ENCODE data around the gene PIBF1.
"Not testable (repeated sequence)": the region's sequence is repeated elsewhere in the genome, so short reads cannot be mapped to it uniquely, and the experiment has no call there.

Gene PIBF1

DNA sequence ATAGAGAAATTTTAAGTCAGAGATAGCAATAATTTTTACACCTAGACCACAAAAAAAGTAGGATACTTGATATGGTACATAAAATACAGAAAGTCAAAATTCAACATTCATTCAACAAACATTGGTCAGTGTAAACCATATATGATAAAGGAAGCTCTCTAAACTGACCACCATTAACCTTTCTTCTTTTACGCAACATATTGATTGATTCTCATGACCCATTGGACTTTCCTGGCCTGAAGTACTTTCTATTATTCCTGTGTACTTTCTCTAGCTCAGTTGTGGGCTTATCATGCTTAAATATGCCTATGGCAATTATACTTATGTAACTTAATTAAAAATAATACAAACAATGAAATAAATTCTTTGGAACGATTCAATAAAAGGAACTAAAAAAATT is 10.7 kb downstream of the PIBF1 start:
- Histone ChIP-seq H3K9ac (no peak overlapping the region), H3K79me2 (ENCODE audit: insufficient read depth, low read depth) (no peaks in the 10 kb centered on the region), H3K4me1 (ENCODE audit: low read depth, poor library complexity, severe bottlenecking) (peaks cover 7% of the 10 kb centered on the region), H3K27ac (no peak overlapping the region), H3K4me2 (no peak overlapping the region), H3K36me3 (ENCODE audit: insufficient read depth) (no peaks in the 10 kb centered on the region), H3K27me3 (ENCODE audit: insufficient read depth, low read depth) (no peaks in the 10 kb centered on the region), H3K4me3 (IDR thresholded peaks at IDR 0.05; ENCODE audit: insufficient read depth, low read depth, low read length) (no peak overlapping the region), H4K20me1 (ENCODE audit: insufficient read depth) (no peaks in the 10 kb centered on the region), H2AFZ (ENCODE audit: low read depth) (no peak overlapping the region)
- TF ChIP-seq CTCF (conservative IDR thresholded peaks at IDR 0.05; ENCODE audit: low read depth, low read length) = no peak

- no peak overlapping the region for H2AFZ ChIP-seq (ENCODE audit: low read depth)
- no peaks in the 10 kb centered on the region for H3K4me1 ChIP-seq (ENCODE audit: low read depth, poor library complexity, severe bottlenecking)
- H3K27me3 ChIP-seq (ENCODE audit: insufficient read depth, low read depth) = no peaks in the 10 kb centered on the region
- no peak overlapping the region for H3K27ac ChIP-seq
- no peaks in the 10 kb centered on the region for H3K79me2 ChIP-seq (ENCODE audit: insufficient read depth, low read depth)
- no peaks in the 10 kb centered on the region for H3K36me3 ChIP-seq (ENCODE audit: insufficient read depth)
- H3K4me2 ChIP-seq = no peak overlapping the region
- H4K20me1 ChIP-seq (ENCODE audit: insufficient read depth) = no peaks in the 10 kb centered on the region
- no peak overlapping the region for H3K4me3 ChIP-seq (IDR thresholded peaks at IDR 0.05; ENCODE audit: insufficient read depth, low read depth, low read length)
- no peak for TF ChIP-seq CTCF (conservative IDR thresholded peaks at IDR 0.05; ENCODE audit: low read depth, low read length)
- no peak overlapping the region for H3K9ac ChIP-seq
Measured at GRCh38 chr13:72798817-72799216, 16.9 kb downstream of the PIBF1 start.

DNA sequence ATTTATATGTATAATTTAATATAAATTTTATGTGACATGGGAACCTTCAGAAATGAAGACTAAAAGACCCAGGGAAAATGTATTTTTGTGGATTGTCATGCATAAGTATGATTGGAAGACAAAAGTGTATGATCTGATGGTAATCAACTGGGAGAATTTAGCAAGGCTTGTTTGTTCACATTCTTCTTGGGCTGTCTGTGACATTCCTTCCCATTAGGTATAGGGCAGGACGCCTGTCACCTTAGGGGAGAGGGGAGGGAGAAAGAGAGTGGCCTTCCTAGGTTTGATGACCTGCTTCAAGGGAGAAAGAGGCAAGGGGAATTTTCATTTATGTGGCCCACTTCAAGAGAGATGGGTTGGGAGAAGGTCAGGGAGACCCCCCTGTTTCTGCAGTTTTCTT is 22.4 kb downstream of the PIBF1 start:
- TF ChIP-seq CTCF (conservative IDR thresholded peaks at IDR 0.05; ENCODE audit: low read depth, low read length) = no peak

GRCh38 chr13:72805676-72806346 is 23.9 kb downstream of the PIBF1 start:
- no peak overlapping the region for H2AFZ ChIP-seq (ENCODE audit: low read depth)
- no peak overlapping the region for H3K9ac ChIP-seq
- H3K27ac ChIP-seq = no peak overlapping the region
- H3K4me1 ChIP-seq (ENCODE audit: low read depth, poor library complexity, severe bottlenecking) = no peaks in the 10 kb centered on the region
- H3K79me2 ChIP-seq (ENCODE audit: insufficient read depth, low read depth) = no peaks in the 10 kb centered on the region
- TF ChIP-seq CTCF (conservative IDR thresholded peaks at IDR 0.05; ENCODE audit: low read depth, low read length) = no peak
- H3K4me2 ChIP-seq = no peak overlapping the region
- H3K36me3 ChIP-seq (ENCODE audit: insufficient read depth) = no peaks in the 10 kb centered on the region
- no peaks in the 10 kb centered on the region for H3K27me3 ChIP-seq (ENCODE audit: insufficient read depth, low read depth)
- H3K4me3 ChIP-seq (IDR thresholded peaks at IDR 0.05; ENCODE audit: insufficient read depth, low read depth, low read length) = no peak overlapping the region
- H4K20me1 ChIP-seq (ENCODE audit: insufficient read depth) = no peaks in the 10 kb centered on the region

More for the DNA sequence above, 22.4 kb downstream of the PIBF1 start:
- H3K4me2 ChIP-seq = no peak overlapping the region
- no peak overlapping the region for H3K4me3 ChIP-seq (IDR thresholded peaks at IDR 0.05; ENCODE audit: insufficient read depth, low read depth, low read length)
- H3K79me2 ChIP-seq (ENCODE audit: insufficient read depth, low read depth) = no peaks in the 10 kb centered on the region
- no peak overlapping the region for H3K27ac ChIP-seq
- no peak overlapping the region for H3K9ac ChIP-seq
- no peaks in the 10 kb centered on the region for H3K36me3 ChIP-seq (ENCODE audit: insufficient read depth)
- no peaks in the 10 kb centered on the region for H4K20me1 ChIP-seq (ENCODE audit: insufficient read depth)
- H2AFZ ChIP-seq (ENCODE audit: low read depth) = no peak overlapping the region
- no peaks in the 10 kb centered on the region for H3K4me1 ChIP-seq (ENCODE audit: low read depth, poor library complexity, severe bottlenecking)
- no peaks in the 10 kb centered on the region for H3K27me3 ChIP-seq (ENCODE audit: insufficient read depth, low read depth)

DNA sequence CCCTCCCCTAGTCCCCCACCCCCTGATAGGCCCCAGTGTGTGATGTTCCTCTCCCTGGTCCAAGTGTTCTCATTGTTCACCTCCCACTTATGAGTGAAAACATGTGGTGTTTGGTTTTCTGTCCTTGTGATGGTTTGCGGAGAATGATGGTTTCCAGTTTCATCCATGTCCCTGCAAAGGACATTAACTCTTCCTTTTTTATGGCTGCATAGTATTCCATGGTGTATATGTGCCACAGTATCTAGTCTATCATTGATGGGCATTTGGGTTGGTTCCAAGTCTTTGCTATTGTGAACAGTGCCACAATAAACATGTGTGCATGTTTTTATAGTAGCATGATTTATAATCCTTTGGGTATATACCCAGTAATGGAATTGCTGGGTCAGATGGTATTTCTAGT is 24.6 kb downstream of the PIBF1 start:
- not testable (repeated sequence) for H3K79me2 ChIP-seq (ENCODE audit: insufficient read depth, low read depth); H3K9ac ChIP-seq; H3K4me3 ChIP-seq (IDR thresholded peaks at IDR 0.05; ENCODE audit: insufficient read depth, low read depth, low read length); H3K27me3 ChIP-seq (ENCODE audit: insufficient read depth, low read depth); H3K4me1 ChIP-seq (ENCODE audit: low read depth, poor library complexity, severe bottlenecking); H2AFZ ChIP-seq (ENCODE audit: low read depth); H3K27ac ChIP-seq; H3K4me2 ChIP-seq; H4K20me1 ChIP-seq (ENCODE audit: insufficient read depth); H3K36me3 ChIP-seq (ENCODE audit: insufficient read depth)

Data from KMS-11 (cell line).